GM23338 (cell line): ENCODE results near the gene DOP1A. TPM values are rescaled to one million over a fixed set of nuclear protein-coding genes. Genes with fewer than 3 reads are reported as not detected.

Experiments
- ATAC-seq: fragments of 200-7000 bp; cut with Tn5 transposase; 3 replicates; pipeline ENCODE4 v1.9.1; 2020
- DNase-seq: peaks from one replicate; pipeline ENCODE4 v3.0.0-alpha.2; 2015; ENCODE audit warnings: low spot score
- H2AFZ ChIP-seq: fragments of 200-600 bp; sonication (generic); 2 replicates; pipeline ENCODE4 v1.8.0; 2016; ENCODE audit warnings: antibody characterized with exemption, mild to moderate bottlenecking, moderate library complexity
- H3F3A ChIP-seq: fragments of 200-600 bp; sonication (generic); replicated peaks from 2 replicates; pipeline ENCODE4 v1.8.0; 2017; ENCODE audit warnings: antibody characterized with exemption, mixed run types, low read depth
- H3K27ac ChIP-seq: fragments of 200-600 bp; sonication (generic); 2 replicates; pipeline ENCODE4 v1.6.1; 2016; ENCODE audit warnings: low read depth
- H3K27me3 ChIP-seq: fragments of 200-600 bp; sonication (generic); 2 replicates; pipeline ENCODE4 v1.8.0; 2016; ENCODE audit warnings: mild to moderate bottlenecking, mixed run types, moderate library complexity; ENCODE audit not compliant: insufficient read depth
- H3K36me3 ChIP-seq: fragments of 200-600 bp; sonication (generic); 2 replicates; pipeline ENCODE4 v1.8.0; 2016; ENCODE audit warnings: mild to moderate bottlenecking; ENCODE audit not compliant: insufficient read depth
- H3K4me1 ChIP-seq: fragments of 200-600 bp; sonication (generic); 2 replicates; pipeline ENCODE4 v1.8.0; 2016; ENCODE audit warnings: mild to moderate bottlenecking, moderate library complexity; ENCODE audit not compliant: insufficient read depth
- H3K4me2 ChIP-seq: fragments of 200-600 bp; sonication (generic); 2 replicates; pipeline ENCODE4 v1.7.1; 2017; ENCODE audit warnings: mixed run types
- H3K4me3 ChIP-seq: fragments of 200-600 bp; sonication (generic); 2 replicates; pipeline ENCODE4 v1.6.1; 2016; ENCODE audit warnings: mixed run types
- H3K79me2 ChIP-seq: fragments of 200-600 bp; sonication (generic); replicated peaks from 2 replicates; pipeline ENCODE4 v1.8.0; 2017; ENCODE audit warnings: mild to moderate bottlenecking; ENCODE audit not compliant: insufficient read depth
- H3K9me2 ChIP-seq: fragments of 200-600 bp; sonication (generic); 2 replicates; pipeline ENCODE4 v1.8.0; 2017; ENCODE audit not compliant: insufficient read depth
- H4K20me1 ChIP-seq: fragments of 200-600 bp; sonication (generic); replicated peaks from 2 replicates; pipeline ENCODE4 v1.8.0; 2017; ENCODE audit warnings: mild to moderate bottlenecking; ENCODE audit not compliant: insufficient read depth
- H3K27ac Mint-ChIP-seq: 2 replicates; pipeline ENCODE4 v1.8.0; 2020; ENCODE audit warnings: inconsistent platforms, mild to moderate bottlenecking, moderate library complexity, mixed read lengths
- H3K27me3 Mint-ChIP-seq: 3 replicates; pipeline ENCODE4 v1.8.0; 2022; ENCODE audit warnings: low read depth, mild to moderate bottlenecking, moderate library complexity, mixed read lengths, inconsistent platforms; ENCODE audit not compliant: insufficient read depth, poor library complexity
- H3K36me3 Mint-ChIP-seq: 3 replicates; pipeline ENCODE4 v1.8.0; 2021; ENCODE audit warnings: low read depth, mild to moderate bottlenecking, inconsistent platforms, moderate library complexity, mixed read lengths
- H3K4me1 Mint-ChIP-seq: 3 replicates; pipeline ENCODE4 v1.8.0; 2020; ENCODE audit warnings: mild to moderate bottlenecking, inconsistent platforms, mixed read lengths
- H3K4me3 Mint-ChIP-seq: 3 replicates; pipeline ENCODE4 v1.8.0; 2021; ENCODE audit warnings: moderate library complexity, mild to moderate bottlenecking, inconsistent platforms, mixed read lengths
- H3K9me3 Mint-ChIP-seq: 3 replicates; pipeline ENCODE4 v1.8.0; 2020; ENCODE audit warnings: moderate library complexity, mild to moderate bottlenecking, inconsistent platforms, mixed read lengths
- CTCF ChIP-seq, 2 experiments: fragments of 200-600 bp in 1 of 2; sonication (generic) in 1 of 2; conservative IDR thresholded peaks; 2 replicates each; pipeline versions ENCODE4 v1.5.1 to v1.6.1; 2016 to 2017; ENCODE audit warnings: antibody characterized with exemption in 2 of 2, low read depth in 2 of 2, mild to moderate bottlenecking in 2 of 2, moderate library complexity in 1 of 2
- EZH2 ChIP-seq: fragments of 200-600 bp; sonication (generic); IDR thresholded peaks from one replicate; pipeline ENCODE4 v1.8.0; 2017; ENCODE audit warnings: antibody characterized with exemption, mild to moderate bottlenecking, low read depth; ENCODE audit not compliant: unreplicated experiment
- JUNB ChIP-seq: IDR thresholded peaks from one replicate; pipeline ENCODE4 v1.6.1; 2016; ENCODE audit warnings: antibody characterized with exemption; ENCODE audit not compliant: unreplicated experiment
- NANOG ChIP-seq: IDR thresholded peaks from 2 replicates; pipeline ENCODE4 v1.6.1; 2016; ENCODE audit warnings: antibody characterized with exemption, borderline replicate concordance
- REST ChIP-seq: IDR thresholded peaks from one replicate; pipeline ENCODE4 v1.6.1; 2018; ENCODE audit warnings: antibody characterized with exemption; ENCODE audit not compliant: unreplicated experiment
- polyA plus RNA-seq: library from polyadenylated mRNA; unstranded; fragments of >200 nt; fragmentation: Nextera tagmentation; extraction: Ambion mirVana; gene quantifications from 2 replicates; pipeline ENCODE4 v1.2.1, GENCODE V29; 2016
- total RNA-seq: library from RNA; depleted of rRNA; stranded (reverse); fragments of >200 nt; shearing (Covaris generic); gene quantifications from 2 replicates; pipeline ENCODE4 v1.2.3, GENCODE V29; 2014
- TF ChIP-seq, protein P1 (sequence below): fragments of 250-450 bp; sonication (Bioruptor Pico); IDR thresholded peaks from 2 replicates; pipeline ENCODE4 v1.5.0; 2020; ENCODE audit warnings: mild to moderate bottlenecking, moderate library complexity
- TF ChIP-seq, protein P2 (sequence below): IDR thresholded peaks from 2 replicates; pipeline ENCODE4 v1.6.1; 2016; ENCODE audit warnings: antibody characterized with exemption

The DOP1A gene
- total and polyA plus RNA-seq, 2 experiments from 2014 or later: 3.9 to 18.6 TPM

- TF ChIP-seq, protein P1, sequence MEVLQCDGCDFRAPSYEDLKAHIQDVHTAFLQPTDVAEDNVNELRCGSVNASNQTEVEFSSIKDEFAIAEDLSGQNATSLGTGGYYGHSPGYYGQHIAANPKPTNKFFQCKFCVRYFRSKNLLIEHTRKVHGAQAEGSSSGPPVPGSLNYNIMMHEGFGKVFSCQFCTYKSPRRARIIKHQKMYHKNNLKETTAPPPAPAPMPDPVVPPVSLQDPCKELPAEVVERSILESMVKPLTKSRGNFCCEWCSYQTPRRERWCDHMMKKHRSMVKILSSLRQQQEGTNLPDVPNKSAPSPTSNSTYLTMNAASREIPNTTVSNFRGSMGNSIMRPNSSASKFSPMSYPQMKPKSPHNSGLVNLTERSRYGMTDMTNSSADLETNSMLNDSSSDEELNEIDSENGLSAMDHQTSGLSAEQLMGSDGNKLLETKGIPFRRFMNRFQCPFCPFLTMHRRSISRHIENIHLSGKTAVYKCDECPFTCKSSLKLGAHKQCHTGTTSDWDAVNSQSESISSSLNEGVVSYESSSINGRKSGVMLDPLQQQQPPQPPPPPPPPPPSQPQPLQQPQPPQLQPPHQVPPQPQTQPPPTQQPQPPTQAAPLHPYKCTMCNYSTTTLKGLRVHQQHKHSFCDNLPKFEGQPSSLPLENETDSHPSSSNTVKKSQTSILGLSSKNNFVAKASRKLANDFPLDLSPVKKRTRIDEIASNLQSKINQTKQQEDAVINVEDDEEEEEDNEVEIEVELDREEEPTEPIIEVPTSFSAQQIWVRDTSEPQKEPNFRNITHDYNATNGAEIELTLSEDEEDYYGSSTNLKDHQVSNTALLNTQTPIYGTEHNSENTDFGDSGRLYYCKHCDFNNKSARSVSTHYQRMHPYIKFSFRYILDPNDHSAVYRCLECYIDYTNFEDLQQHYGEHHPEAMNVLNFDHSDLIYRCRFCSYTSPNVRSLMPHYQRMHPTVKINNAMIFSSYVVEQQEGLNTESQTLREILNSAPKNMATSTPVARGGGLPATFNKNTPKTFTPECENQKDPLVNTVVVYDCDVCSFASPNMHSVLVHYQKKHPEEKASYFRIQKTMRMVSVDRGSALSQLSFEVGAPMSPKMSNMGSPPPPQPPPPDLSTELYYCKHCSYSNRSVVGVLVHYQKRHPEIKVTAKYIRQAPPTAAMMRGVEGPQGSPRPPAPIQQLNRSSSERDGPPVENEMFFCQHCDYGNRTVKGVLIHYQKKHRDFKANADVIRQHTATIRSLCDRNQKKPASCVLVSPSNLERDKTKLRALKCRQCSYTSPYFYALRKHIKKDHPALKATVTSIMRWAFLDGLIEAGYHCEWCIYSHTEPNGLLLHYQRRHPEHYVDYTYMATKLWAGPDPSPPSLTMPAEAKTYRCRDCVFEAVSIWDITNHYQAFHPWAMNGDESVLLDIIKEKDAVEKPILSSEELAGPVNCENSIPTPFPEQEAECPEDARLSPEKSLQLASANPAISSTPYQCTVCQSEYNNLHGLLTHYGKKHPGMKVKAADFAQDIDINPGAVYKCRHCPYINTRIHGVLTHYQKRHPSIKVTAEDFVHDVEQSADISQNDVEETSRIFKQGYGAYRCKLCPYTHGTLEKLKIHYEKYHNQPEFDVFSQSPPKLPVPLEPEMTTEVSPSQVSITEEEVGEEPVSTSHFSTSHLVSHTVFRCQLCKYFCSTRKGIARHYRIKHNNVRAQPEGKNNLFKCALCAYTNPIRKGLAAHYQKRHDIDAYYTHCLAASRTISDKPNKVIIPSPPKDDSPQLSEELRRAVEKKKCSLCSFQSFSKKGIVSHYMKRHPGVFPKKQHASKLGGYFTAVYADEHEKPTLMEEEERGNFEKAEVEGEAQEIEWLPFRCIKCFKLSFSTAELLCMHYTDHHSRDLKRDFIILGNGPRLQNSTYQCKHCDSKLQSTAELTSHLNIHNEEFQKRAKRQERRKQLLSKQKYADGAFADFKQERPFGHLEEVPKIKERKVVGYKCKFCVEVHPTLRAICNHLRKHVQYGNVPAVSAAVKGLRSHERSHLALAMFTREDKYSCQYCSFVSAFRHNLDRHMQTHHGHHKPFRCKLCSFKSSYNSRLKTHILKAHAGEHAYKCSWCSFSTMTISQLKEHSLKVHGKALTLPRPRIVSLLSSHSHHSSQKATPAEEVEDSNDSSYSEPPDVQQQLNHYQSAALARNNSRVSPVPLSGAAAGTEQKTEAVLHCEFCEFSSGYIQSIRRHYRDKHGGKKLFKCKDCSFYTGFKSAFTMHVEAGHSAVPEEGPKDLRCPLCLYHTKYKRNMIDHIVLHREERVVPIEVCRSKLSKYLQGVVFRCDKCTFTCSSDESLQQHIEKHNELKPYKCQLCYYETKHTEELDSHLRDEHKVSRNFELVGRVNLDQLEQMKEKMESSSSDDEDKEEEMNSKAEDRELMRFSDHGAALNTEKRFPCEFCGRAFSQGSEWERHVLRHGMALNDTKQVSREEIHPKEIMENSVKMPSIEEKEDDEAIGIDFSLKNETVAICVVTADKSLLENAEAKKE: no peak
- no peak for TF ChIP-seq JUNB
- no peak for TF ChIP-seq CTCF (conservative IDR thresholded peaks at IDR 0.05; ENCODE audit: low read depth in 2 of 2)
Observed at GRCh38 chr6:83124553-83124952, 57.1 kb downstream of the DOP1A start (continued).

DNA sequence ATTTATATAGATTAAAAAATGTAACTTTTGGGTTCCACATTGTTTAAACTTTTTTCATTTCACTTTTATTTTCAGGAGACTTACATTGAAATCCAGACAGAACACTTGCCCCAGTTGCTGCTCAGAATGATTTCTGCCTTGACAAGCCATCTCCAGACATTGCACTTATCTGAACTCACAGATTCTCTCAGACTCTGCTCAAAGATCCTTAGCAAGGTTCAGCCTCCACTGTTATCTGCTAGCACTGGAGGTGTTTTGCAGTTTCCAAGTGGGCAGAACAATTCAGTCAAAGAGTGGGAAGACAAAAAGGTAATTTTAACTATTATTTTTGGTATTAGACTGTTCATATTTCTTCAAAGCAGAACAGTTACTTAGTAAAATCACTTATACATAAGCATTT is 58.0 kb downstream of the DOP1A start:
- Histone ChIP-seq H3K4me2 (no peak overlapping the region), H3K4me1 (peaks cover 24% of the 10 kb centered on the region), H3K27me3 (no peaks in the 10 kb centered on the region), H4K20me1 (no peaks in the 10 kb centered on the region), H2AFZ (no peak overlapping the region), H3K4me3 (no peak overlapping the region), H3K27ac (peak overlapping the region; percentile 6; the same call in 1 of the 2 replicates), H3F3A (no peaks in the 10 kb centered on the region), H3K79me2 (no peaks in the 10 kb centered on the region), H3K9me2 (no peaks in the 10 kb centered on the region), H3K36me3 (peaks cover 18% of the 10 kb centered on the region)
- Mint-ChIP-seq H3K4me3 (no peak overlapping the region), H3K27me3 (no peaks in the 10 kb centered on the region), H3K36me3 (peaks cover 27% of the 10 kb centered on the region), H3K27ac (no peak overlapping the region), H3K9me3 (no peaks in the 10 kb centered on the region), H3K4me1 (peaks cover 16% of the 10 kb centered on the region)
- ATAC-seq (no peak), DNase-seq (no peak)
- TF ChIP-seq JUNB: no peak
- TF ChIP-seq, protein P2, sequence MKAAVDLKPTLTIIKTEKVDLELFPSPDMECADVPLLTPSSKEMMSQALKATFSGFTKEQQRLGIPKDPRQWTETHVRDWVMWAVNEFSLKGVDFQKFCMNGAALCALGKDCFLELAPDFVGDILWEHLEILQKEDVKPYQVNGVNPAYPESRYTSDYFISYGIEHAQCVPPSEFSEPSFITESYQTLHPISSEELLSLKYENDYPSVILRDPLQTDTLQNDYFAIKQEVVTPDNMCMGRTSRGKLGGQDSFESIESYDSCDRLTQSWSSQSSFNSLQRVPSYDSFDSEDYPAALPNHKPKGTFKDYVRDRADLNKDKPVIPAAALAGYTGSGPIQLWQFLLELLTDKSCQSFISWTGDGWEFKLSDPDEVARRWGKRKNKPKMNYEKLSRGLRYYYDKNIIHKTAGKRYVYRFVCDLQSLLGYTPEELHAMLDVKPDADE: no peak
- no peak for TF ChIP-seq EZH2
- no peak for TF ChIP-seq CTCF (conservative IDR thresholded peaks at IDR 0.05; ENCODE audit: low read depth in 2 of 2)
- no peak for TF ChIP-seq NANOG
- no peak for TF ChIP-seq REST
